ENCODE results near the gene FSTL4.

Gene FSTL4

DNA sequence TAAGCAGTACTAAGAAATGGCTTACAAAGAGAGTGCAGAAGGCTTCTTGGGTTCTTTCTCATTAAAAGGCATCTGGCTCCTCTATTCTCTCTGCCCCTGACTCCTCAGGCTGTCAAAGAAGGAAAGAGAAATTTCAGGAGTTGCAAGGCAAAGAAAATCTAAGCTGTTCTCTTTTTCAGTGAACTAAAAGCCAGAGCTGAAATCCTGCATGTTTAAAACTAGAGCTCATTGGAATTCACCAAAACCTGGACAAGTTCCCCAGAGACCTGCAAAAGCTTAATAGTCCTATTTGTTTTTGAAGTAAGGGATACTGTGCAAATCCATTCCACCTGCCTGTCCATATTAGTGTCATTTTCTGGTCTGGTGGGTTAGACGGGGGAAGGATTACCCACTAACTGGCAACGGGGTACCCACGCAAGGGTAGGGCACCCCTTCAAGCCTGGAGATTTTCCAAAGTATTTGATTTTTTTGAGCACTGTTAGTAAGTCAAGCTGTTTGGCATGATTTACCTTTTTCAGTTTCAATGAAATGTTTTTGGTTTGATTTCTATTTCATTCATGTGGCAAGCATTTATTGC, 179.3 kb downstream of the FSTL4 start:
- DNase-seq (ENCODE audit: low read depth in 1 of 2, low spot score in 1 of 2): no peak

DNA sequence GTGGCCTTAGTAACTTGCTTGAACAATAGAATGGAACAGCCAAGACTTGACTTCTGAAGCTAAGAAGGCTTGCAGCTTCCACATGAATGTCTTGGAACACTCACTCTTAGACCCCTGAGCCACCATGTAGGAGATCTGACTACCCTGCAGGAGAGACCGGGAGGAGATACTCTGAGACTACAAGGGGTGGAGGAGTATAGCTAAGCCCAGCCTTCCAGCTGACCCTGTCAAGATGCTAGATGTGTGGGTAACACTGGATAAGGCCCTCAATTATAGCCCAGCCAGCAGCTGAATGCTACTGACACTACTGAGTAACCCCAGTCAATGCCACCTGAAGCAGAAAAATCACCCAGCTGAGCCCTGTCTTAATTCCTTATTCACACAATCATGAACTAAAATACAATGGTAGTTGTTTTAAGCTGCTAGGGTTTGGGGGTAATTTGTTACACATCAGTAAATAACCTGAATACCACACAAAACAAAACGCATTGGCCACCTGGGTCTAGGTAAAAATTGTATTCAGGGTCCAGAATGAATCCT, 180.9 kb downstream of the FSTL4 start:
- no peak for DNase-seq (ENCODE audit: low read depth in 1 of 2, low spot score in 1 of 2)

GRCh38 chr5:133430095-133430494, 182.2 kb downstream of the FSTL4 start:
- DNase-seq (ENCODE audit: low read depth in 1 of 2, low spot score in 1 of 2): no peak

DNA sequence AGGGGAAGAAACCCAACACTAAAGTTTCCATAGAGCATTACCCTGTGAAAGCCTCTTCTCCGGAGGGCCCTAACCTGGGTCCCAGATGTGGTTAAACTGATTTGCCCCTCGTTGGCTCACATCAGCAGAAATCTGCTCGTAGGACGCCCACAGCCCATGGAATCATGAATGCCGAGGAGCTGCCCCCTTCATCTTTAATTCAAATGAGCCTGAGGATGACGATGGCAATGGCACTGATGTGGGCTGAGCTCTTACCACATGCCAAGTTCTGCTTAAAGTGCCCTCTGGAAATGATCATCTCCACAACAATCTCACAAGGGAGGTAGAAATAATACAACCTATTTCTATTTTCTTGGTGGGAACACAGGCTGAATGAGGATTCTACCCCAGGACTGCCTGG, 183.3 kb downstream of the FSTL4 start:
- DNase-seq (ENCODE audit: low read depth in 1 of 2, low spot score in 1 of 2): no peak

DNA sequence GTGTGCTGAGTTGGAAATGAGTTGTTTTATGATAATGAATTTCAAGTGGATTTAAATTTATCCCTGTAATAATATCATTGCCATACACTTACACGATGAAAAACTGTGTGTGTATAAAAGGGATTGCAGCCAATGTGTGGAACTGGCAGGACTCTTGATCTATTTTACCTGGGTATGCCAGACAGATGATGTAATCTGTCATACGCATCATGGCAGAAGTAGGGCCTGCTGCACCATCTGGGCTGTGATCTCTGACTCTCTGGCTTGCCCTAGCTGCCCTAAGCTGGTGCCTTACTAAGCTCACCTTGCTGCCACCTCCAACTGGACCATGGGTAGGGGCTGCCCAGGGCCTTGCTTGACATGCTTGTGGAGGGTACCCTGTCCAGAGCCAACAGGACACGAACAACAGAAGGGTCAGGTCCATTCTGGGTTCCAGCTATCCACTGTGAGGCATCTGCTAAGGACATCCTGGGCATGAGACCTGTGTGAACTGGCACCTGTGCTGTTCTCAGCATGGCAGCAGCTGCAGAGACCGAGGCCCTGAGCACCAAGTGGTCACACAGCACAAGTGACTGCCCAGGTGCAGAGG, 184.2 kb downstream of the FSTL4 start:
- no peak for DNase-seq (ENCODE audit: low read depth in 1 of 2, low spot score in 1 of 2)

DNA sequence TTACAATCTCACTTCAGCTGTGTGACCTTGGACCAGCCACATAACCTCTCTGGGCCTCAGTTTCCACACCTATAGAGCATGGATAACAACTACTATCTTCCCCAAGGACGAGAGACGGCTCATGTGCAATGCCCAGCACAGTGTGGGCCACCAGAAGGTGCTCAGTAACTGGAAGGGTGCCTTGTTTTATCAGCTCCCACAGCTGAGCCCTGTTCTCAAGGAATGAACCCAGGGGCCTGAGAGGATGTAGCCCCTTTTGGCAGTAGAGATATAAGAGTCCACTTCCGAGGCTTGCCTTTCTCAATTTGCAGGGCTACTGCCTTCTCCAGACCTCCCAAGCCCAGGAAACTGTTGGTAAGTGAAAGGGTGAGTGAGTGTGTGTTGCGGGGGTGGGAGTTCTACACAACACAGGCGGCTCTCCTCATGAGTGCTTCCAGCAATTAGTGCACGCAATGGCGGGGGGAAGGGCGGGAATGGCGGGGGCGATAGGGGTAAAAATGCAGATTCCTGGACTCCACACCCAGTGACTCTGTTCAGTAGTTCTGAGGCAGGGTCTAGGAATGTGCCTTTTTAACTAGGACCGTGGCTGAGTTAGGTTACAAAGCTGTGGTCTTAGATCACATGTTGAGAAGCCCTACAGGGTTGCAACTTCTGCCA, 185.1 kb downstream of the FSTL4 start:
- DNase-seq (ENCODE audit: low read depth in 1 of 2, low spot score in 1 of 2): no peak

DNA sequence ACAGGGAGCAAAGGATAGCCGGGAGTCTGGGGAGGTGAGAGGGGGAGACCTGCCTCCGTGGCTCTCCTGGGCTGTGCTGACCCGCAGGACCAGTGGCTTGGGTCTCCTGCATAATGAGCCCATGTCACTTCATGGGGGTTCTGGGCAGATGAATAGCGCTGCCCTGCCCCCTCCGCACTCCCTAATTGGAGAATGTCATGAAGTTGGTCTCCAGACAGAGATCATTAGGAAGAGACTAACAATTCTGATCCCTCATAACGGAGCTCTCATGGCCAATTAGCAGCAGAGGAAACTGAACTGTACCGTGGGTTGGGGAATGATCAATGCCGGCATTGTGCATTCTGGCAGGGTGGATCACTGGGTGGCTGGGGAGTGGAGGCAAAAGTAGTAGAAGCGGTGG, 186.1 kb downstream of the FSTL4 start:
- DNase-seq (ENCODE audit: low read depth in 1 of 2, low spot score in 1 of 2): no peak

- no peak for DNase-seq (ENCODE audit: low read depth in 1 of 2, low spot score in 1 of 2)
These were observed 186.6 kb downstream of the FSTL4 start for GRCh38 chr5:133425764-133426163.

GRCh38 chr5:133425222-133425621, 187.1 kb downstream of the FSTL4 start:
- DNase-seq (ENCODE audit: low read depth in 1 of 2, low spot score in 1 of 2): no peak

DNA sequence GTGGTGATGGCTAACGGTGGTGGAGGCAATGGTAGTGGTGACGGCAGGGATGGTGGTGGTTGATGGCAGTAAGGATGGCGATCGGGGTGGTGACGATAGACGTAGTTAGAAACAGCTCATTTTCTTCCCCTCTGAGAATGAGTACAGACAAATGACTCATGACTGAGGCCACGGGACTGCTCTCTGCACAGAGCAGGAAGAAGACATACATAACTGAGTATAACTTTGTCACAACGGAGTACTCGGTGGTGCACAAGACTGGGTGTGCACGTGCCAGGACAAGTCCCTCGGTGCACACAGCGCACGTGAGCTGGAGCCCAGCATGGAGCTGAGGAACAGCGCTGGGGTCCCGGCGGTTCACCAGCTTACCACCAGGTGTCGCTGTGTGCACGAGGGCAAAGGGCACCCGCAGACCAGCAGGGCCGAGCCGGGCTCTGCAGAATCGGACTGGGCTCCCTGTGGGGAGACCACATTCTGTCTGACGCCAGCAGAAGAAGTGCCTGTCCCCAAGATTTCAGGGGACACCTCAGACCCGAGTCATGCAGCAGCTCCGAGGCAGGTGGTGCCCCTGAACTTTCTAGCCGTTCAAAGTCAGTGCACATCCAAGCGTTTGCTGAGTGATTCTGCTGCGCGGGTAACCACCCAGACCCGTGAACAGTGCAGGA, 188.6 kb downstream of the FSTL4 start:
- peak; percentile 22 to 56 for DNase-seq (ENCODE audit: low read depth in 1 of 2, low spot score in 1 of 2)

GRCh38 chr5:133423011-133423617, 189.2 kb downstream of the FSTL4 start:
- DNase-seq (ENCODE audit: low read depth in 1 of 2, low spot score in 1 of 2): no peak

DNA sequence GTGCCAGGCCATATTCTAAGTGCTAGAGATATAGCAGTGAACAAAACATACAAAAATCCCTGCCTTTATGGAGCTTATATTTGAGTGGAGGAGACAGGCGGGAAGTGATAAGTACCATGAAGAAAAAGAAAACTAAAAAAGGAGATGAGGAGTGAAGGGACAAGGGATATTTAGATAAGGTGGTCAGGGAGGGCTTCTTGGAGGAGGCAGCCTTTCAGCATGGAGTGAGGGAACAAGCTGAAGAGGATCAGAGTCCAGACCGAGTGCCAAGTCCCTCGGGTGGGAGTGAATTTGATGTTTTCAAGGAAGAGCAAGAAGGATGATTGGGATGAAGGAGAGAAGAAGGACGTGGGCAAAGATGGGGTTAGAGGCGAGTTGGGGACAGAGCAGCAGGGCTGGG, 190.5 kb downstream of the FSTL4 start:
- DNase-seq (ENCODE audit: low read depth in 1 of 2, low spot score in 1 of 2): no peak

GRCh38 chr5:133421394-133421793, 190.9 kb downstream of the FSTL4 start:
- DNase-seq (ENCODE audit: low read depth in 1 of 2, low spot score in 1 of 2): no peak

- DNase-seq (ENCODE audit: low read depth in 1 of 2, low spot score in 1 of 2): no peak
These were observed 191.7 kb downstream of the FSTL4 start for GRCh38 chr5:133420440-133421301.

- no peak for DNase-seq (ENCODE audit: low read depth in 1 of 2, low spot score in 1 of 2)
These were observed 196.4 kb downstream of the FSTL4 start for GRCh38 chr5:133415906-133416305.

GRCh38 chr5:133415506-133415905, 196.8 kb downstream of the FSTL4 start:
- no peak for DNase-seq (ENCODE audit: low read depth in 1 of 2, low spot score in 1 of 2)

DNA sequence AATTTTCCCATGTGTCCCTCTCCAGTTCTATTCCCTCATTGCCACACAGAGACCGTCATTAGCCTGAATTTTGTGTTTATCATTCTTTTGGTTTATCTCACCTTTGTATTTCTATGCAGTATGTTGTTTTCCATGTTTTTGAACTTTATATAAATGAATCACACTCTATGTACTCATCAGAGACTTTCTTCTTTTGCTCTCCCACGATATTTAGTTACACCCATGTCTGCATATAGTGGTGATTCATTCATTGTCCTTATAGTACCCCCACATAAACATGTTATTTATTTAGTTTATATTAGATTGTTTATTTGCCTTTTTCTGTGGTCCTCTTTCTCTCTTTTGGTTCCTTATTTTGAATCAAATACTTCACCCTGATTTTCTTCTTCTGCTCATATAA, 199.7 kb downstream of the FSTL4 start:
- DNase-seq (ENCODE audit: low read depth in 1 of 2, low spot score in 1 of 2): no peak

DNA sequence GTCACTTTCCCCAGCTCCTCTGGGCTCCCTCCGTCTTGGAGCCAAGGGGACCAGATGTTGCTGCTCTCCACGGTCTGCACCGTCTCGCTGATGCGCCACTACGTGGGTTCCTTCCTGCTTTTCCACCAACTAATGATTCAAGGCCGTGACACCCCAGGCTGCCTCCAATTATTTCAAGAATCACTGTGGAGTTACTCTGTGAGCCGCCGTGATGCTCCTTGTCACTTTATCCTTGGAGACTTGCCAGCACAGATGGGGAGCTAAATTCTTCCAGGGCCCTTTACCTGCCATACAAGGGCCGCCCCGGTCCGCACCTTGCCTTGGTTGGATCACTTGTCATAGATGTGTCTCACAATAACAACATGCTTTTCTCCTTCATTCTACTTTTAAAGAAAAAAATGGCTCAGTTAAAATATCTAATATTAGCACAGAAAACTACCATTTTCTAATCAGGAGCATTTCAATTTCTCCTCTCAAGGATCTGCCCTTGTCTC, 202.0 kb downstream of the FSTL4 start:
- no peak for DNase-seq (ENCODE audit: low read depth in 1 of 2, low spot score in 1 of 2)

DNA sequence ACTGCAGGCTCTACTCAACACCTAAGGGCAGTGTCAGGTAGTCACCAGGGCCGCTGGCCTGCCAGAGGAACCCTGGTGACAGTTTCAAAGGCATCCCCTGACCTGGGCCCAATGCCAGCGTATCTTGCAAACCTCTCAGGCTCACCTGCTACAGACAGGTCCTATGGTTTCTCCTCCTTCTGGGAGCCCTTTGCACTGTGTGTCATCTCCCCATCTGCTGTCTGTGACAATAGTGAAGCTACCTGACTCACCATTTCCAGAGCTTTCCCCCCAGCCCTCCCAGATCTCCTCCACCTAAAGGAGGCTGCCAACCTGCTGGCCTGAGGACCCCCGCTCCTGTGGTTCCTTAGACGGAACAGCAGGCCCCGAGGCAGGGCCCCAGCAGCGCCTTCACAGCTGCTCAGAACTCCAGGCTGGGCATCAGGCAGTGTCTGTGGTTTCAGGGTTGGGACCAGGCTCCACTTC, 203.1 kb downstream of the FSTL4 start:
- no peak for DNase-seq (ENCODE audit: low read depth in 1 of 2, low spot score in 1 of 2)

- no peak for DNase-seq (ENCODE audit: low read depth in 1 of 2, low spot score in 1 of 2)
These were observed 204.0 kb downstream of the FSTL4 start for GRCh38 chr5:133408322-133408721.
